Renal cortical epithelial cell (primary cell): ENCODE measurements around the gene ACTL9. TPM values are rescaled to one million over a fixed set of nuclear protein-coding genes. Genes with fewer than 3 reads are reported as not detected.

ENCODE experiments used
- DNase-seq: peaks from one replicate; pipeline ENCODE4 v3.0.0-alpha.2; 2011; ENCODE audit warnings: low read depth
- total RNA-seq: library from RNA; depleted of rRNA; stranded (reverse); fragments of >200 nt; gene quantifications from 2 replicates; pipeline ENCODE4 v1.2.3, GENCODE V29; 2014

Gene ACTL9
- total RNA-seq, 1 donor from 2014 or later: not detected

- no peak for DNase-seq
Observed at GRCh38 chr19:8686549-8686948, 12.0 kb downstream of the ACTL9 start.

- DNase-seq: no peak
Observed at GRCh38 chr19:8684001-8684902, 14.3 kb downstream of the ACTL9 start.

GRCh38 chr19:8682931-8683330, 15.7 kb downstream of the ACTL9 start:
- no peak for DNase-seq

- DNase-seq: no peak
Observed at GRCh38 chr19:8682472-8682871, 16.1 kb downstream of the ACTL9 start.

GRCh38 chr19:8681345-8682029, 17.1 kb downstream of the ACTL9 start:
- DNase-seq: no peak

GRCh38 chr19:8680676-8681344, 17.8 kb downstream of the ACTL9 start:
- no peak for DNase-seq

- no peak for DNase-seq
Observed at GRCh38 chr19:8678244-8678807, 20.3 kb downstream of the ACTL9 start.

- no peak for DNase-seq
Observed at GRCh38 chr19:8675066-8675465, 23.5 kb downstream of the ACTL9 start.

- DNase-seq: no peak
Observed at GRCh38 chr19:8673276-8673891, 25.2 kb downstream of the ACTL9 start.

- no peak for DNase-seq
Observed at GRCh38 chr19:8666814-8667405, 31.7 kb downstream of the ACTL9 start.

GRCh38 chr19:8665468-8666213, 33.0 kb downstream of the ACTL9 start:
- no peak for DNase-seq

- DNase-seq: no peak
Observed at GRCh38 chr19:8664671-8665057, 33.9 kb downstream of the ACTL9 start.

GRCh38 chr19:8663920-8664670, 34.5 kb downstream of the ACTL9 start:
- DNase-seq: no peak

GRCh38 chr19:8662263-8662662, 36.3 kb downstream of the ACTL9 start:
- DNase-seq: no peak

GRCh38 chr19:8659905-8660304, 38.7 kb downstream of the ACTL9 start:
- no peak for DNase-seq

GRCh38 chr19:8657869-8658268, 40.7 kb downstream of the ACTL9 start:
- DNase-seq: no peak

- DNase-seq: no peak
Observed at GRCh38 chr19:8655340-8655709, 43.3 kb downstream of the ACTL9 start.

GRCh38 chr19:8654591-8655339, 43.8 kb downstream of the ACTL9 start:
- DNase-seq: no peak

GRCh38 chr19:8648240-8648639, 50.4 kb downstream of the ACTL9 start:
- DNase-seq: no peak
